GM19452 (cell line): ENCODE data around the gene NCOA6.
A peak's percentile ranks its signal among the peaks of the same experiment; 100 is the strongest.
"Not testable (repeated sequence)": the region's sequence is repeated elsewhere in the genome, so short reads cannot be mapped to it uniquely, and the experiment has no call there.

Experiments
- ATAC-seq: cut with Tn5 transposase; IDR thresholded peaks from one replicate; pipeline ENCODE4 v1.9.1; 2021; ENCODE audit not compliant: unreplicated experiment

Gene NCOA6

DNA sequence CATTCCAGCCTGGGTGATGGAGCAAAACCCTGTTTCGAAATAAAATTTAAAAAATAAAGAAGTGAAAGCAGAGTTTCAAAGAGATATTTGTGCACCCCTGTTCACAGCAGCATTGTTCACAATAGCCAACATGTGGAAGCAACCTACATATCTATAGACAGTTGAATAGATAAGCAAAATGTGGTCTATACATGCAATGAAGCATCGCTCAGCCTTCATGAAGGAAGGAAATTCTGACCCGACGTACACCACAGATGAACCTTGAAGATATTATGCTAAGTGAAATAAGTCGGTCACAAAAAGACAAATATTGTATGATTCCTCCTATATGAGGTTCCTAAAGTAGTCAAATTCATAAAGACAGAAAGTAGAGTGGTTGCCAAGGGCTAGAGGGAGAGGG is 6.5 kb upstream of the NCOA6 start:
- no peak for ATAC-seq

DNA sequence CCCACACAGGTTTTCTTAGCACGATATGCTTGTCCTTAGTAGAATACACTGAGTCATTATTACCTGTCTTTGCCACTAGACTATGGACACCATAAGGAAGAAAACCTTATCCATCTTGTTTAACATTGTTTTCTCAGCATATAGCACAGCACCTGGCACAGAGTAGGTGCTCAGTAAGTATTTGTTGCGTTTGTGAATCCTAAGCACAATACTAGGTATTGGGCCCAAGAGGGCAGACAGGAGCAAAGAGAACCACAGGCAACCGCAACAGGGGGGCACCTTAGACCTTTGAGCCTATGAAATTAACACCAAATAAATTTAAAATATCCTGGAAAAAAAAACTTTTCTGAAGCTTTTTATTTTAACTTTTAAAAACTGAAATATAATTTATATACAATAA is 3.7 kb upstream of the NCOA6 start:
- ATAC-seq = no peak

DNA sequence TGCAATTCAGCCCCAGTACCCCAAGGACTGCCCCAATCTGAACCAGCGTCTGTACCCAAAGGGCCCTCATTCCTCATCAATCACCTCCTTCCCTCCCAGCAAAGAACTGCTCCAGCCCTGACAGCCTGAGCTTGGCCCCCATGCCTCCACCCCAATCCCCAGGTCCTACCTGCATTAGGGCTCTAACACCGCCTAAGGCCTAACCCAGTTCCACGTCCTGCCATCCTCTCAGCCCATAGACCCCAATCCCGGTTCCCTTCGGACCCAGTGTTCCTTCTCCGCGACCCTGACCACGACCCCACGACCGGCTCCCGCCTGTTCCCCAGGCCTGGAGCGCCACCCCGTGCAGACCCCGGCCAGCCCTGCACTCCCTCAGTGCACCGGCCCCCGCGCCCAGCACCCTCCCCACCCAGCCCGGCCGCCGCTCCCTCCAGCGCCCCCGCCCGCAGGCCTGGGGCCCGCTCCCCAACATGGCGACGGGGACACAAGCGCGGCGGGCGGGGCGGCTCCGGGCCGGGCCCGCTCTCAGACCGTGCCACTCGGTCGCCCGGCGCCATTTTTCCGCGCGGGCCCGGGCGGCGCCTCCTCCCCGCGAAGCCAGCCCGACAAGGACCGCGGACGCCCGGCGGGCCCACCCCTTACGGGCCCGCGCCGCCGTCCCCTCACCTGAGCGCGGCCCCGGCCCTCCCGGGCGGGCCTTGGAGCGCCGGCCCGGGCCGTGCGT is 483 bp downstream of the NCOA6 start:
- peak; percentile 85 for ATAC-seq

DNA sequence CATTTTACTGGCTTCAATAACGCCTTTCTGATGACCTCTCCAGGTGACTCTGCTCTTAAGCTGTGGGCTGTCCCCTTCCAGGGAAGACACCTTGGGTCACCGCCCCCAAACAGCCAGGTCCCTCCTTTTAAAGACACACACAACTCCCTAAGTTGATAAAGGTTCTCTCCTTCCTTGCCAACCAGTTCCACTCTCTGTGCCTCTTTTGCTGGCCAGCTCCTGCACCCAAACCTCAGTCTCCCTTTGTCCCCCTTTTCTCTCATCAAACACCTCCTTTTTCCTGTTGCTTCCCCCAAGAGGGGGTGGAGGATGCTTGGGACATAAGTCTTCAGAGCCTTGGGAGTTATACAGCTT is 1.0 kb downstream of the NCOA6 start:
- peak; percentile 43 for ATAC-seq

DNA sequence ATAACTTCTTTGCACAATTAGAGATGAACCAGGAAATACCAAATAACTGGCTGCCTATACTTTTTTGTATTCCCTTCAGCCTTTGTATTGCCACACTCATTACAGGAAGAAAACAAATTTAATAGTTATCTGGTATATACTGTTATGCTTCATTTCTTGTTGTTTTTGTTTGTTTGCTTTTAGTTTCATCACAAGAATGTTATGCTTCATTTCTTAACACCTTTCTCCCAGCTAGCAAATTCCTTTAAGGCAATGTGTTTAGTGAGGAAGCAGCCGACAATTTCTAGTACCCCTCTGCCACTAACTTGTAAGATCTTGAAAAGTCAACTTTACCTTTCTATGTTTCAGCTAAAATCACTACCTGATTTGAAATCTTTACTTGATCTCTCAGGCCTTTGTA is 1.4 kb downstream of the NCOA6 start:
- ATAC-seq = no peak

DNA sequence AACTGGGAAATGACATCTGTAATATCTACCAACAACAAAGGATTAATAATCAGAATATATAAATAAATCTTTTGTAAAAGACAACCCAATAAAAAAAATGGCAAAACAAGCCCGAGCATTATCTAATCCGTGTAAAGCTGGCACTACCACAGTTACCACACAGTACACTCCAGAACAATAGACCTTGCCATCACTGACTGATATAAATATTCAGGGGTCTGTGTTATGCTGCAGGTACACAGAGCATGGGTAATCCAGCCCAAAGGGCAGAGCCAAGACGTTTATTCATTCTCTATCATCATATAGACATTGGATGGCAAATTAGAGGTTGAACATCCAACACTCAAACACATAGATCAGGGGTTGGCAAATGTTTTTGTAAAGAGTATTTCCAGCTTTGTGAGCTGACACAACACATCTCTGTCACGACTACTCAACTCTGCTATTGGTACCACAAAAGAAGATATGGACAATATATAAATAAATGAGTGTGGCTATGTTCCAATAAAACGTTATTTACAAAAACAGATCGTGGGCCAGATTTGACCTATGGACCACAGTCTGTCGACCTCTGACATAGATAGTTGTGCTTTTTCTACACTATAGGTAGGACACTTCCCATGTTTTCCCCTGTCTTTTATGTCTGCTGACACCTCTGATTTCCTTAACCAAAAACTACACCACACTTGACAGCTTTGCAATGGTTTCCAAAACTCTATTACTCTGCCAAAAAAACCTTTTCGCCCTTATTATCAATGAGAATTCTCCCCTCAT is 4.5 kb downstream of the NCOA6 start:
- ATAC-seq = no peak

DNA sequence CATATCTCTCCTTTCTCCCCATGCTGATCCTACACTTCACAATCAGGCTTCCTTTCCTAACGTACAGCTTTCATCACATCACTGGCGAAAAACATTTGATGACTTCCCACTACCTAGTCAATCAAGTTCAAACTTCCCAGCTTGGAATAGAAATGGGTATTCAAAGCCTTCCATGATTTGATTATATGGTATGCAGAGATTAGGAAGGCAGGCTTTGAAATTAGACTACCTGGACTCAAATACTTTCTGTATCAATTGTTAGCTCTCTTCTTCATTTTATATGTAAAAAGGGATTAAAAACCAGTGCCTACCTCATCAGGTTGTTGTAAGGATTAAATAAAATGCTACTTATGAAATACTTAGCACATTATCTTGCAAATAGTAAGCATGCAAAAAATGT is 7.7 kb downstream of the NCOA6 start:
- ATAC-seq = no peak

DNA sequence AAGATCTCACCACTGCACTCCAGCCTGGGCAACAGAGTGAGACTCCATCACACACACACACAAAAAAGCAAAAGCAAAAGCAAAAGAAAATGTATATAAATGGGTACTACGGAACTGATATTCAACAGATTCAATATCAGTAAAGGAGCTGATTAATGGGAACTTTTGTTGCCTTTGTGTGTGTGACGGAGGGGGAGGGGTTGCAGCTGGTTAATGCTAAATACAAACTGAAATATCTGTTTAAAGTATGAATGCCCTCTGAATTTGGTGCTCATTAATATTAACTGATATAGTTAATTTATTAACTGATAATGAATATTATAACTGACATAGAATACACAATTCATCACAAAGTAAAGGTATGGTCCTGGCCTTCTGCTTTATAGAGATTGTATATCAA is 8.4 kb downstream of the NCOA6 start:
- no peak for ATAC-seq

DNA sequence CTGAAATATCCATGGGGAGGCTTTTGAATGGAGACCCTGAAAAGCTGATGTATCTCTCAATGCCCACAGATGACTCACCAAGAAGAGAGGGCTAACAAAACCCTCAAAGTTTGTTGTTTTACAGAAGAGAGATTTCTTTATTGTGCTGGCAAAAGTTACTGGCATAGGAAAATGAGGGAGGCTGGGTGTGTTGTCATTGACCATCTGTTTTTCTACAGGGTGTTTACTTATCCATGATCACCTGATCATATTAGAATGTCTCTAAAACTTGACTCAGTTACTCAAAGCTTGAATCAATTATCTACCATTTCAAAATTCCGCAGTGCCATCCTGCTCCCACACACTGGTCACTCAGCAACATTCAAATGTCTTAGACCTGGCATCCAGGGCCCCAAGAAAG is 9.8 kb downstream of the NCOA6 start:
- no peak for ATAC-seq

DNA sequence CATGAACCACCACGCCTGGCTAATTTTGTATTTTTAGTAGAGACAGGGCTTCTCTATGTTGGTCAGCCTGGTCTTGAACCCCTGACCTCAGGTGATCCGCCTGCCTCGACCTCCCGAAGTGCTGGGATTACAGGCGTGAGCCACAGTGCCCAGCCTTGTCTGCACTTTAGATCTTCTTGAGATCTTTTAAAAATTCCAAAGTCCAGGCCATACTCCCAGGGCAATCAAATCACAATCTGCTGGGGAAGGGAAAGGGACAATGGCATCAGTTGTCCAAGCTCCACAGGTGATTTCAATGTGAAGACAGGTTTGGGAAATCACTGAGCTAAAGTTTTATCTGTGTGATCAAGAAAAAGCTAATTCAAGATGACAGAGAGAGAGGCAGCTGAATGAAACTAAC is 16.9 kb downstream of the NCOA6 start:
- no peak for ATAC-seq

DNA sequence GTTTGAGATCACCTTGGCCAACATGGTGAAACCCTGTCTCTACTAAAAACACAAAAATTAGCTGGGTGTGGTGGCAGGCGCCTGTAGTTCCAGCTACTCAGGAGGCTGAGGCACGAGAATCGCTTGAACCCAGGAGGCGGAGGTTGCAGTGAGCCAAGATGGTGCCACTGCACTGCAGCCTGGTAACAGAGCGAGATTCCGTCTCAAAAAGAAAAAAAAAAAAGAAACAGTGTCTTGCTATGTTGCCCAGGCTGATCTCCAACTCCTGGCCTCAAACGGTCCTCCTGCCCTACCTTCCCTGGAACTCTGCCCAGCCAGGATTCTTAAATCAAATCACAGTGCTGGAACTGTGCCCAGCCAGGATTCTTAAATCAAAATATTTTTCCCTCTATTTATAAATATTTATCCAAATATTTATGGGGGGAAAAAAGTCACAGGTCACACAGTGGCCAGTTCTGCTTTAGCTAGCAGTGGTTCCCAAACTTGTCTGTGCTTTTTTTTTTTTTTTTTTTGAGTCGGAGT is 17.4 kb downstream of the NCOA6 start:
- ATAC-seq = not testable (repeated sequence)

DNA sequence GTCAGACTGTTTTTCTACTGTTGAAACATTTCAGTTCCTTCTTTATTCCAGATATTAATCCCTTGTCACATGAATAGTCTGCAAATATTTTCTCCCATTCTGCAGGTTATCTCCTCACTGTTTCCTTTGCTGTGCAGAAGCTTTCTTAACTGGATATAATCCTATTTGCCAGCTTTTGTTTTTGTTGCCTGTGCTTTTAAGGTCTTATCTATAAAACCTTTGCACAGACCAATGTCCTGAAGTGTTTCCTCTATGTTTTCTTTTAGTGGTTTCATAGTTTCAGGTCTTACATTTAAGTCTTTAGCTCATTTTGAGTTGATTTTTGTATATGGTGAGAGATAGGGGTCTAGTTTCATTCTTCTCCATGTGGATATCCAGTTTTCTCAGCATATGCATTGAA is 19.2 kb downstream of the NCOA6 start:
- ATAC-seq = no peak

DNA sequence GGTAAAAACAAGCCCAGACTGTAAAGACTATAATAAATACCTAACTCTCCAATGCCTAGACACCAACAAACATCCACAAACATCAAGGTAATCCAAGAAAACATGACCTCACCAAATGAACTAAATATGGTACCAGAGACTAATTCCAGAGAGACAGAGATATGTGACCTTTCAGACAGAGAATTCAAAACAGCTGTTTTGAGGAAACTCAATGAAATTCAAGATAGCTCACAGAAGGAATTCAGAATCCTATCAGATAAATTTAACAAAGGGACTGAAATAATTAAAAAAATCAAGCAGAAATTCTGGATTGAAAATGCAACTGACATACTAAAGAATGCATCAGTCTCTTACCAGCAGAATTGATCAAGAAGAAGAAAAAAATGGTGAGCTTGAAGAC is 26.6 kb downstream of the NCOA6 start:
- ATAC-seq = no peak

DNA sequence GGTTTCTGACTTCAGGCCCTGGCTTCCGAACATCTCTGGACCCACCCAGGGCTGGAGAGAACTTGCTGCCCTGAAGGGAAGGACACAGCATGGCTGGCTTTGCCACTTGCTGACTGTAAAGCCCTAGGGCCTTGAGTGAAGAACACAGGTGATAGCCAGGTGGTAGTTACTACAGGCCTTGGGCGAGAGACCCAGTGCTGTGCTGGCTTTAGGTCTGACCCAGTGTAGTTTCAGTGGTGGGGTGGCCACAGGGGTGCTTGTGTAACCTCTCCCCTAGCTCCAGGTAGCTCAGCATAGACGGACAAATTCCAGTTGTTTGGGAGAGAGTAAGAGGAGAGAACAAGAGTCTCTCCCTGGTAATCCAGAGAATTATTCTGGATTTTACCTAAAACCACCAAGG is 27.1 kb downstream of the NCOA6 start:
- ATAC-seq = no peak

DNA sequence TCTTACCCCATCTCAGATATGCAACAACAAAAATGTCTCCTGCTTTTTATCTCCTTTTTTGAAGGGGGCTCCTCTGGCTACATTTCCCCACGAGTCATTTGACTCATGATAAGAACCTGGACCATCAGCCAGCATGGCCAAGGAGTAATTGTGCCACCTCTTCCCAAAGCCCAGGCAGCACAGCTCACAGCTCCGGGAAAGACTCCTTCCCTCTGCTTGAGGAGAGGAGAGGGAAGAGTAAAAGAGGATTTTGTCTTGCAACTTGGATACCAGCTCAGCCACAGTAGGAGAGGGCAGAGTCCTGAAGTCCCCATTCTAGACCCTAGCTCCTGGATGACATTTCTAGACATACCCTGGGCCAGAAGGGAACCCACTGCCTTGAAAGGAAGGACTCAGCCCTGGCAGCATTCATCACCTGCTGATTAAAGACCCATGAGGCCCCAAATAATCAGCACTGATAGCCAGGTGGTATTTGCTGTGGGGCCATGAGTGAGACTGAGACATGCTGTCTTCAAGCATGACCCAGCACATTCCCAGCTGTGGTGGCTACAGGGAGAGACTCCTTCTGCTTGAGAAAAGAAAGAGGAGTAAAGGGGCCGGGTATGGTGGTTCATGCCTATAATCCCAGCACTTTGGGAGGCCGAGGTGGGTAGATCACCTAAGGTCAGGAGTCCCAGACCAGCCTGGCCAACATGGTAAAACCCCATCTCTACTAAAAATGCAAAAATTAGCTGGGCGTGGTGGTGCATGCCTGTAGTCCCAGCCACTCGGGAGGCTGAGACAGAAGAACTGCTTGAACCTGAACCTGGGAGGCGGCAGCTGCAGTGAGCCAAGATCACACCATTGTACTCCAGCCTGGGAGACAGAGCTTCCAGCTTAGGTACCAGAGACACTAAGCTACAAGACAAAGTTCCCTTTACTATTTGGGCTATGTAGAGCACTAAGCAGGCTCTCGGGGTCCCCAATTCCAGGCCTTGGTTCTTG is 28.1 kb downstream of the NCOA6 start:
- no peak for ATAC-seq

DNA sequence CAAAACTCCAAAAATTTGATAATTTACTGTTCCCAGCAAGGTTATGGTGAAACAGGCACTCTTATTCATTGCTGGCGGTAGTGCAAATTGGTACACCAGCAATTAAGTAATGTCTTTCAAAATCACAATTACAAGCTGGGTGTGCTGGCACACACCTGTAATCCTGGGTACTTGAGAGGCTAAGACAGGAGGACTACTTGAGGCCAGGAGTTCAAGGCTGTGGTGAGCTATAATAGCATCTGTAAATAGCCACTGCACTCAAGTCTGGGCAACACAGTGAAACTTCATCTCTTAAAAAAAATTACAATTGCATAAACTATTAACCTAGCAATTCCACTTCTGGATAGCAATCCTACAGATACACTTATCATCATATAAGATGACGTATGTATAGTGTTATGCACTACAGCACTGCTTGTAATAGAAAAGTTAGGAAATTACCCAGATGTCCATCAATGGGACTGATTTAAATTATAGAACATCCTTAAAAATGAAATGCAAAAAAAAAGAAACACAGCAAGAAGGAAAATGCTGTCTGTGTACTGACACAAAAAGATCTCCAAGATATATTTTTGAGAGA is 31.4 kb downstream of the NCOA6 start:
- ATAC-seq = no peak

DNA sequence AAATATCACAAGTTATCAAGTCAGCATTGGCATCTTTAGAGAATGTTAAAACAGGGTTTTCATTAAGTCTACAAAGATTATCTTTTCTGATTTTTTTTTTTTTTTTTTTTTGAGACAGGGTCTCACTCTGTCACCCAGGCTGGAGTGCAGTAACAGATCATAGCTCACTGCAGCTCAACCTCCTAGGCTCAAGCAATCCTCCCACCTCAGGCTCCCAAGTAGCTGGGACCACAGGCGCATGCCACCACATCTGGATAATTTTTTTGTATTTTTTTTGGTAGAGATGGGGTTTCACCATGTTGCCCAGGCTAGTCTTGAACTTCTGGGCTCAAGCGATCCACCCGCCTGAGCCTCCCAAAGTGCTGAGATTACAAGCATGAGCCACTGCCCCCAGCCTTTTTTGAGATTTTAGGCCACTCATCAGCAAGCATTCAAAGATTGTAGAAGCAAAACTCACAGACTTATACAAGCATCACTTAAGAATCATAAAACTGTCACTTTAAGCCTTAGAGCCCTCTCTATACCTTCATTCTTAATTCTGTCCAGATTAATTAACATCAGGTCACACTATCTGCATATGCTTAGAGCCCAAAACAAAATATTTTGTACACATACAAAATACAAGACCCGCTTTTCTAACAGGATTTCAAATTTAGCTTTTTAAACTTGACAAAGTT is 32.6 kb downstream of the NCOA6 start:
- ATAC-seq = no peak

DNA sequence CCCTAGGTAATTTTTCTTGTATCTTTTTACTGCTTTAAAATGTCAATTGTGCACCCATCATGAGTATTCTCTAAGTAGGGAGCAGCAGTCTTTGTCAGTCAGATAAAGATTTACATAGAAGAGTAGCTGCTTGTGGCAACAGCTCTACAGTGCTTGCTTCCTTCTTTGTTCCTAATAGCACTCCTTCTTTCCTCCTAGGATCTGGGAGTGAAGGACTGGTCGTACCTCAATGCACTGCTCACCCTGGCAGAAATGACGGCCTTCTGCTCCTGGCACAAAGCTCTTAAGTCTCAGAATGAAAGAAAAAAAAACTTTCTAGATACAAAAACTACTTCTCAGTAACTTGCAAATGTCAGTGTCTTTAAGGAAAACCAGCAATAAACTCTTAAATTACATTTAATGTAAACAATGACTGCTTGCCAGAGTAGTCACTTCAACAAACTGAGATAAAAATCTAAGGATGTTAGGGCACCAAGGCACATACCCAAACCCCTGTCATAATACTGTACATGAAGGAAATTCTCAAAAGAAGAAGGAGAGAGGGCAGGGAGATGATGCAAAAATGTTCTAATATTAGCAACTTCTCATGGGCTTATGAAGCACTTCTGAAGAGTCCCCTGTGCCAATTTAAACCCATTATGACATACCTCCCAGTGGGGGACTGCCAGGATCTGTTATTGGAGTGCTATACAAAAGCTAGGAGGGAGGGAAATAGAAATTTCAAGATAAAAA is 34.0 kb downstream of the NCOA6 start:
- no peak for ATAC-seq

DNA sequence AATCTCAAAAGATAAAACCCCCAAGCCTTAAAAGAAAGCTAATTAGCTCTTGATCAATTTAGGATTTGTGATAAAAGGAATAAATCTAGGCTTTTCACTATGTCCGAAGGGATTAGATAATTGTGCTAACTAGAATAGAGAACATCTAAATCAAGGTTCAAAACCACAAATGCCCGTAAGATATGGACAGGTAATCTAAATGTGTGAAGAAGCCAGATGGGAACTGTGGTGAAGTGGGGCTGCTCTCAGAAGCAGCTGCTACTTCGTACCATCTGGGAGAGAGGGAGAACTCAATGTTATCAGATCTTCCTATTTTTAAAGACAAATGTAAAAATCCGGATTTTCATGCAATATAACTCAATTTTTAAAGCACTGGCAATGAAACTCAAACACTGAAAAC is 44.2 kb downstream of the NCOA6 start:
- no peak for ATAC-seq

DNA sequence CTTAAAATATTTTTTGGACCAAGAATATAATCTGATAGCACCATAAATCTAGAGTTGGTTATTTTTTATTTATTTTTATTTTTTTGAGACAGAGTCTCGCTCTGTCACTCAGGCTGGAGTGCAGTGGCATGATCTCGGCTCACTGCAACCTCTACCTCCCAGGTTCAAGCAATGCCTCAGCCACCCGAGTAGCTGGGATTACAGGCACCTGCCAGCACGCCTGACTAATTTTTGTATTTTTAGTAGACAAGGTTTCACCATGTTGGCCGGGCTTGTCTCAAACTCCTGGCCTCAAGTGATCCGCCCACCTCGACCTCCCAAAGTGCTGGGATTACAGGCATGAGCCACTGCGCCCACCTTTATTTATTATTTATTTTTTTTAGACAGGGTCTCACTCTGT is 45.2 kb downstream of the NCOA6 start:
- ATAC-seq = not testable (repeated sequence)
